PC-3 (cell line): ENCODE measurements around the gene CDH13. TPM values are rescaled to one million over a fixed set of nuclear protein-coding genes. Genes with fewer than 3 reads are reported as not detected.

ENCODE experiments used
- ATAC-seq: fragments of 200-7000 bp; cut with Tn5 transposase; 2 replicates; pipeline ENCODE4 v1.9.1; 2020; ENCODE audit warnings: mild to moderate bottlenecking, moderate library complexity
- BruUV-seq: library from RNA; stranded (reverse); fragments of 400-500 nt; replicated peaks from 2 replicates; lab custom pipeline; 2021; lab: Mats Ljungman, UMichigan
- CTCF ChIA-PET: fragments of 300-600 bp; sonication (Branson Sonifier 250); formaldehyde crosslinking; loops from one replicate; lab custom pipeline; 2022; ENCODE audit warnings: antibody characterized with exemption; lab: Charles Lee
- POLR2A ChIA-PET: fragments of 300-600 bp; sonication (Branson Sonifier 250); formaldehyde crosslinking; loops from one replicate; lab custom pipeline; 2022; ENCODE audit warnings: antibody characterized with exemption; ENCODE audit not compliant: unreplicated experiment; lab: Charles Lee
- DNase-seq: peaks from one replicate; pipeline ENCODE4 v3.0.0-alpha.2; 2015
- H2AFZ ChIP-seq: fragments of 300-600 bp; sonication (generic); 2 replicates; pipeline ENCODE4 v1.6.0; 2016; ENCODE audit warnings: antibody characterized with exemption, low read length
- H3F3A ChIP-seq: fragments of 300-600 bp; sonication (generic); one replicate; pipeline ENCODE4 v1.6.0; 2017; ENCODE audit warnings: antibody characterized with exemption, low read length, control low read depth, mild to moderate bottlenecking; ENCODE audit not compliant: unreplicated experiment
- H3K27ac ChIP-seq: fragments of 300-600 bp; sonication (generic); 2 replicates; pipeline ENCODE4 v1.5.1; 2016; ENCODE audit warnings: mild to moderate bottlenecking, low read length
- H3K27me3 ChIP-seq: fragments of 300-600 bp; sonication (generic); 2 replicates; pipeline ENCODE4 v1.6.1; 2016; ENCODE audit warnings: low read length, mixed read lengths
- H3K36me3 ChIP-seq: fragments of 300-600 bp; sonication (generic); 2 replicates; pipeline ENCODE4 v1.6.1; 2016; ENCODE audit warnings: low read depth, mixed run types, low read length, mixed read lengths
- H3K4me1 ChIP-seq: fragments of 300-600 bp; sonication (generic); 2 replicates; pipeline ENCODE4 v1.5.1; 2016; ENCODE audit warnings: low read length; ENCODE audit not compliant: insufficient read depth
- H3K4me2 ChIP-seq: fragments of 300-600 bp; sonication (generic); 2 replicates; pipeline ENCODE4 v1.6.0; 2016; ENCODE audit warnings: low read length
- H3K4me3 ChIP-seq: fragments of 300-600 bp; sonication (generic); 2 replicates; pipeline ENCODE4 v1.5.1; 2016; ENCODE audit warnings: mild to moderate bottlenecking, low read length, mixed read lengths
- H3K79me2 ChIP-seq: fragments of 300-600 bp; sonication (generic); 2 replicates; pipeline ENCODE4 v1.6.1; 2017; ENCODE audit warnings: low read length, mixed read lengths
- H3K9ac ChIP-seq: fragments of 300-600 bp; sonication (generic); 2 replicates; pipeline ENCODE4 v1.6.0; 2016; ENCODE audit warnings: mild to moderate bottlenecking, low read length
- H3K9me2 ChIP-seq: fragments of 300-600 bp; sonication (generic); replicated peaks from 2 replicates; pipeline ENCODE4 v1.6.1; 2016; ENCODE audit warnings: mixed run types, low read length, mixed read lengths
- H3K9me3 ChIP-seq: fragments of 300-600 bp; sonication (generic); 2 replicates; pipeline ENCODE4 v1.6.1; 2016; ENCODE audit warnings: low read length, mixed read lengths
- H4K20me1 ChIP-seq: fragments of 300-600 bp; sonication (generic); 2 replicates; pipeline ENCODE4 v1.6.1; 2016; ENCODE audit warnings: low read length, mixed read lengths
- EZH2 ChIP-seq: fragments of 300-600 bp; sonication (generic); IDR thresholded peaks from one replicate; pipeline ENCODE4 v1.6.1; 2017; ENCODE audit warnings: antibody characterized with exemption, mild to moderate bottlenecking, low read length; ENCODE audit not compliant: unreplicated experiment
- EZH2phosphoT487 ChIP-seq: fragments of 300-600 bp; sonication (generic); IDR thresholded peaks from 2 replicates; pipeline ENCODE4 v1.6.1; 2018; ENCODE audit warnings: mild to moderate bottlenecking, antibody characterized with exemption, low read length, borderline replicate concordance
- intact Hi-C: fragments of 100-400 bp; cut with micrococcal nuclease; formaldehyde crosslinking; loops from 2 replicates; pipeline ENCODE4 v1.9.0; 2023
- total RNA-seq: library from RNA; depleted of rRNA; stranded (reverse); fragments of >200 nt; gene quantifications from 2 replicates; pipeline ENCODE4 v1.2.3, GENCODE V29; 2014
- TF ChIP-seq, protein P1 (sequence below): fragments of 300-600 bp; sonication (generic); conservative IDR thresholded peaks from 2 replicates; pipeline ENCODE4 v1.5.1; 2017; ENCODE audit warnings: antibody characterized with exemption, low read depth, mild to moderate bottlenecking, low read length

The CDH13 gene
- total RNA-seq, 1 experiment from 2014 or later: 0.36 TPM

DNA sequence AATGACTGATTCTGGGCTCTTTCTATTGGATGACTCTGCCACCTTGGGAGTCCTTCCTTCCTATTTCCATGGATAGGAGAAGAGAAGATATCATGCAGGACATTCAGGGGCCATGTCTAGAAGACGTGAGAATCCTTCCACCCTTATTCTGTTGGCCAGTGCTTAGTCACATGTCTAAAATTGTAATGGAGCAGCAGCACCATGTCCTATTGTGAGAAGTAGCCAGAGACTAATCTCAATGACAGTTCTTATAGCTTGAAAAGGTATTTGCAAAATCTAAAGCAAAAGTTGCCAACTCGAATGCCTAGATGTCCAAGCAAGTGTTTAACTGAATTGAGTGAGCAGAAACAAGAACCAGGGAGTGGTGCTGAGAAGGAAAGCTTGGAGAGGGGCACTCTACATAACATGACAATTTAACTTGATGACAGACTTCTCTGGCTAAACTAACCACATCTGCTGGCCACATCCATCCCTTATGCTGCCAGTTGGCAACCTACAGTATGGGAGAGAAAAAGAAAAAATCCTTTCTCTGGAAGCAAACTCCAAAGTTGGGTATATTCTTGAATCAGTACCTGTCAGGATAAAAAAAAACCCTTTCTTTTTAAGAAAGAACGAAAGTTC lies 225.7 kb downstream of the CDH13 start:
- Histone ChIP-seq H3F3A (no peaks in the 10 kb centered on the region), H3K9me2 (no peaks in the 10 kb centered on the region), H3K36me3 (no peaks in the 10 kb centered on the region), H3K4me3 (no peak overlapping the region), H3K79me2 (no peaks in the 10 kb centered on the region), H3K9me3 (no peaks in the 10 kb centered on the region), H4K20me1 (no peaks in the 10 kb centered on the region), H2AFZ (no peak overlapping the region), H3K27me3 (no peaks in the 10 kb centered on the region), H3K4me1 (no peaks in the 10 kb centered on the region), H3K27ac (no peak overlapping the region), H3K4me2 (no peak overlapping the region), H3K9ac (no peak overlapping the region)
- no TSS peak for BruUV-seq
- ATAC-seq (no peak), DNase-seq (no peak)
- TF ChIP-seq EZH2 (no peak), EZH2phosphoT487 (no peak)
- TF ChIP-seq, protein P1, sequence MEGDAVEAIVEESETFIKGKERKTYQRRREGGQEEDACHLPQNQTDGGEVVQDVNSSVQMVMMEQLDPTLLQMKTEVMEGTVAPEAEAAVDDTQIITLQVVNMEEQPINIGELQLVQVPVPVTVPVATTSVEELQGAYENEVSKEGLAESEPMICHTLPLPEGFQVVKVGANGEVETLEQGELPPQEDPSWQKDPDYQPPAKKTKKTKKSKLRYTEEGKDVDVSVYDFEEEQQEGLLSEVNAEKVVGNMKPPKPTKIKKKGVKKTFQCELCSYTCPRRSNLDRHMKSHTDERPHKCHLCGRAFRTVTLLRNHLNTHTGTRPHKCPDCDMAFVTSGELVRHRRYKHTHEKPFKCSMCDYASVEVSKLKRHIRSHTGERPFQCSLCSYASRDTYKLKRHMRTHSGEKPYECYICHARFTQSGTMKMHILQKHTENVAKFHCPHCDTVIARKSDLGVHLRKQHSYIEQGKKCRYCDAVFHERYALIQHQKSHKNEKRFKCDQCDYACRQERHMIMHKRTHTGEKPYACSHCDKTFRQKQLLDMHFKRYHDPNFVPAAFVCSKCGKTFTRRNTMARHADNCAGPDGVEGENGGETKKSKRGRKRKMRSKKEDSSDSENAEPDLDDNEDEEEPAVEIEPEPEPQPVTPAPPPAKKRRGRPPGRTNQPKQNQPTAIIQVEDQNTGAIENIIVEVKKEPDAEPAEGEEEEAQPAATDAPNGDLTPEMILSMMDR: no peak
- CTCF ChIA-PET: no interaction called here
- POLR2A ChIA-PET: no interaction called here
- intact Hi-C loops: no loop called here

DNA sequence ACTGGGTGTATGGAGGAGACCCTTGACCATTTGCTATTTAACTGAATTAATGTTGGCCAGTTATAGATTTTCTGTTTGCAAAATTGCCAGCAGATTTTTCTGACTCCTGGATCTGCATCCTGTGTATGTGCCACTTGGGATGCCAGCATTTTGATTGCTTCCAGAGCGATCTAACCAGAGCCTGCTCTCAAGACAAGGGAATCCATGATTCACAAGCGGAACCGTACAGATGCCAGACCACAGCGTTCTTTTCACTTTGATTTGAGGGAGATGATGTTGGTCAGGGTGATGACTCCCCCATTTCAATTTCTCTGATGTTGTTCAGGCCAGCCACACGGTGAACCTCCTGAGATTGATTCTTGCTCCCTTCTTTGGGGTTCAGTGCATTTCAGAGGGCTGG lies 228.7 kb downstream of the CDH13 start:
- Histone ChIP-seq H3F3A (no peaks in the 10 kb centered on the region), H2AFZ (no peak overlapping the region), H3K9me3 (no peaks in the 10 kb centered on the region), H3K9ac (no peak overlapping the region), H3K4me3 (no peak overlapping the region), H3K79me2 (no peaks in the 10 kb centered on the region), H3K4me2 (no peak overlapping the region), H4K20me1 (no peaks in the 10 kb centered on the region), H3K4me1 (no peaks in the 10 kb centered on the region), H3K27me3 (no peaks in the 10 kb centered on the region), H3K9me2 (no peaks in the 10 kb centered on the region), H3K36me3 (no peaks in the 10 kb centered on the region), H3K27ac (no peak overlapping the region)
- TF ChIP-seq EZH2: no peak
- TF ChIP-seq, protein P1: no peak
- no peak for TF ChIP-seq EZH2phosphoT487
- intact Hi-C loops: no loop called here
- BruUV-seq: no TSS peak
- ChIA-PET CTCF (no interaction called here), POLR2A (no interaction called here)
- no peak for ATAC-seq
- no peak for DNase-seq

DNA sequence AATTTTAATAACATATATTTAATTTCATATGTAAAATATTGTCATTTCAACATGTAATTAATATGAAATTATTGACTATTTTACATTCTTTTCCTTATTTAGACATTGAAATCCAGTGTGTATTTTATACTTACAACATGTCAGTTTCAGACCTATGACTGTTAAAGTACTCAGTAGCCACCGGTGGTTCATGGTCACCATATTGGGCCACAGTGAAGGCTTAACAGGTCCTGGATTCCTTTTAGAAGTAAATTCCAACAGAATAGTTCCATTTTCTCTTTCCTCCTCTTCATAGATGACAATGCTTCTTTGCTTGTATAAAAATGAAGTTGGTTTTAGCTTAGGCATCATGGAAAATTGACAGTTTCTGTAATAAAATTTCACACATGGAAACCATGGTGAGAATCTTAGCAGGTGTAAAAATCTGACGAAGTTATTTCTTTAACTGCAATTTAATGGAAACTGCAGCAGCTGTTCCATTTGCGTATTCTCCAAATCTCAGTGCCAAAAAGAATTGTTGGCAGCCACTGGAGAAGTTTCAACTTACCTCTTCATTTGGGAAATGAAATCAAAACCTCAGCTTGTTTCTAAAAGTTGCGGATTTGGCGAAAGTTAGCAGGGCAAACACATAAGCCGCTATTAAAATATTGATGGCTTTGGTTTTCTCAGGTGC lies 231.1 kb downstream of the CDH13 start:
- CTCF ChIA-PET: no interaction called here
- H2AFZ ChIP-seq: no peak overlapping the region

More for the DNA sequence above, 231.1 kb downstream of the CDH13 start:
- H3K9ac ChIP-seq: no peak overlapping the region
- no TSS peak for BruUV-seq
- DNase-seq: no peak
- no peaks in the 10 kb centered on the region for H3K9me2 ChIP-seq
- intact Hi-C loops: no loop called here
- H3K27me3 ChIP-seq: no peaks in the 10 kb centered on the region
- H3K79me2 ChIP-seq: no peaks in the 10 kb centered on the region
- no peaks in the 10 kb centered on the region for H3K36me3 ChIP-seq
- ATAC-seq: no peak
- no peak overlapping the region for H3K27ac ChIP-seq
- no peaks in the 10 kb centered on the region for H3K9me3 ChIP-seq
- no peaks in the 10 kb centered on the region for H3F3A ChIP-seq
- H4K20me1 ChIP-seq: no peaks in the 10 kb centered on the region
- no peak overlapping the region for H3K4me2 ChIP-seq
- POLR2A ChIA-PET: no interaction called here
- no peak overlapping the region for H3K4me3 ChIP-seq
- no peaks in the 10 kb centered on the region for H3K4me1 ChIP-seq
- no peak for TF ChIP-seq EZH2phosphoT487
